Measurements from ENCODE around the gene RIC8A. TPM values are rescaled to one million over a fixed set of nuclear protein-coding genes. Genes with fewer than 3 reads are reported as not detected.

Gene RIC8A
- 152 and 204 TPM in 2 replicates for total RNA-seq

DNA sequence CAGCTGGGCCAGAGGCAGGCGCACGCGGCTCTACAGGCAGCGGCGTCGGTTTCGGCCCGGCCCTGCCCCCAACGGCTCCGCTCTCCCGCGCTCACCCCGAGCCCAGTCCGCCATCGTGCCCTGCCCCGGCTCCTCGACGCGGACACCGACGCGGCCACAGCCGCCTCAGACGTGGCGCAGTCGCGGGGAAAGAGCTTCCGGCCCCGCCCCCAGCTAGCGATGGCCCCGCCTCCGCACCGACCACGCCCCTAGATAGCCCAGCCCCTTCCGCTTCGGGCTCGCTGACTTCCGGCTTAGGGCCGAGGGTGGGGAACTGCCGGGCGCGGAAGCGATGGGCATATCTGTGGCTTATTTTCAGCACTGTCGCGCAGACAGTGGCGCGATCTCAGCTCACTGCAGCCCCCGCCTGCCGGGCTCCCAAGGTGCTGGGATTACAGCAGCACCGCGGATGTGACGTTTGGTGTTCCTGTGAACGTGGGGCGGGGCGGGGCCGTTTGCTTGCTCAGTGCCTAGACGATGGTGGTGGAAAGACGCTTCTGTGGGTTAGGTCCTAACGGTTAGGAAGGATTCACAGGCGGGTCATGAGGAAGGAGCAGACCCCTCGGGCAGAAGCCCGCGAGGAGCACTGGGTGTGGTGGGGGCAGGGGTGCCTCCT, at the start of gene RIC8A, which contains the start of gene BET1L:
Gene RIC8A, plus strand, starts transcription at position 501 of the 655 bp plus-strand sequence. CDS start 1,147 bp downstream, outside the sequence.
Gene BET1L, minus strand, starts transcription at position 192 of the 655 bp plus-strand sequence. Its CDS starts 78 bp downstream, at position 114.

DNA sequence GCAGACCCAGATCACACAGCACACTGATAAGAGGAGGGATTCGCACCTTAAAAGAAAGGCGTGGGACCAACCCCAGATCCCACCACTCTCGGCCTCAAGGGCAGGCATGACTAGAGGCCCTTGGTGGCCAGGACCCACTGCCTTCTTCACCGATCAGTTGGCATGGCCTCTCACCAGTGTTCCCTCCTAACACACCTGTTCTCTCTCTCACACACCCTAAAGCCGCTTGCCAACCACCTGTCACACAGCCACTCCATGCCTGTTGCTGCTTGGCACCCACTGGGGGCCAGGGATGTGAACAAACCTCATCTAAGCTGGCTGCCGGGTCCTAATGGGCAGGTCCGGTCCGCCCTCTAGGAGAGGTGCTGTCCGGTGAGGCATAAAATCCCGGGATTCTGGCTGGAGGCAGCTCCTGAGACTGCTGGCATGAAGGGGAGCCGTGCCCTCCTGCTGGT, 14.8 kb upstream of the RIC8A start, which contains the start of gene SCGB1C1:
Gene SCGB1C1, plus strand, starts transcription at position 405 of the 455 bp plus-strand sequence. Its CDS starts 22 bp downstream, at position 427.

DNA sequence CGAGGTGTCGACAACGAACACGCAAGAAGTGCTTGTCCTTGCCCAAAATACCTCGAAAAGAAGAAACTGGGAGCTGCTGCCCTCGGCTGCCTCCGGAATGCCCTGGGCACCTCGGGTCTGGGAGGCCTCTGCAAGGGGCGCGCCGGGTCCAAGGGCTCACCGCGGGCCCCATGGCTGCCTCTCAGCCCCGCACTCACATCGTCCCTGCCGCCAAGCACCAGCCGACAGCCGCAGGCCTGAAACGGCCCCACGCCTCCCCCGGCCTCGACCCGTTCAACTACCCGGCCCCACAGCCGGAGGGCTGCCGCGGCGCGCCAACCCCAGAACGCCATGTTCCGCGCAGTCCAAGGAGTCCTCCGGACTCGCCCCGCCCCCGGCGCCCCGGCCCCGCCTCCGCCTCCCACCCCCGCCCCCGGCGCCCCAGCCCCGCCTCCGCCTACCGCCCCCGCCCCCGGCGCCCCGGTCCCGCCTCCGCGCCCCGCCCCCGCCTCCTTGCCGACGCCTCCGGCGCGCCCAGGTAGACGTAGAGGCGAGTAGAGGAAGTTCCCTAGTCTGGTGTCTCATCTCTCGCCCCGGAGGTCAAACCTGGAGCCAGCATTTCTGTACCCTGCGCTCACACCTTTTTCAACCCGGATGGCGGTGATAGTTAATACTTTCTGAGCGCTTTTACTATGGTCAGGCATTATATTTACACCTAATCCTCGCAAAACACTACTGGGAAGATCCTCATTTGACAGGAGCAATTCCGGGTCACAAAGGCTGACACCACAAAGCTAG, 28.7 kb downstream of the RIC8A start, which contains the start of gene SIRT3:
Gene SIRT3, minus strand, starts transcription at position 346 of the 777 bp plus-strand sequence. Its CDS starts 14 bp downstream, at position 332.

DNA sequence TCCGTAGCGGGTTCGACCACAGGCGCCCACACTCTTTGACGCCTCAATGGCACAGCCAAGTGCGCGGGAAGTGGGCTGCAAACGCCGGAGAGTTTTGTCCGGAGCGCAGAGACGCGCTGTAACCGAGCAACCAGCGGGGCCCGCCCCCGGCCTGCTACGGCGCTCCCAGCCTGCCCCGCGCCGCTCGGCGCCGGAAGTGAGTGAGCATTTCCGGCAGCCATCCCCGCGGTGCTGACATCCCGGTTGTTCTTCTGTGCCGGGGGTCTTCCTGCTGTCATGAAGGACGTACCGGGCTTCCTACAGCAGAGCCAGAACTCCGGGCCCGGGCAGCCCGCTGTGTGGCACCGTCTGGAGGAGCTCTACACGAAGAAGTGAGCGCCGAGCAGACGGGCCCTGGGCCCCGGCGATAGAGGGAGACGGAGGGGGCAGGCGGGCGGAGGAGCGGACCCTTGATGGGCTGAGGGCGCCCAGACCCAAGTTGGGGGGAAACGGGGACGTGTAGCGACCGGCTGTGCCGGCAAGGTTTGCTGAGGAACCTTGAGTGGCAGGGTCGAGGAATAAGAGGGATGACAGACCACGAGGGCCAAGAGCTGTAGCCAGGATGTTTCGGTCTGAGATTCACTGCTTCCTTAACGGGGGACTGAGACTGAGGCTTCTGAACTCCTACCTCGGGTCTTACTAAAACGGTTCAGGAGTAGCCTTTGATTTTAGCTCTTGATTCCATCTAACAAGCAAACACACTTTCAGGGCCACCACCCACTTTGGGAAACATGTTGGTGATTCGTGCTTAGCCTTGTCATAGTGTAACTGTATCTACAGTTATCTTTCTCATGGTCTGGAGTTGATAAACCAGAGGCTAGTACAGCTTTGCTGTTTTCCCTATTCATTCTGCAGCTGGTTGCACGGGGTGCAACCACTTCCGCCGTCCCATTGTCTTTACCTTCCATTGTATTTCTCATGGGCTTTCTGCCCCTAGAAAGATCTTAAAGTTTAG, 29.6 kb downstream of the RIC8A start, which contains the start of gene PSMD13:
Gene PSMD13, plus strand, starts transcription at position 203 of the 994 bp plus-strand sequence. Its CDS starts 74 bp downstream, at position 277.

Other genes with a start within 250 kb of the RIC8A start
- not detected in 2 replicates for gene SCGB1C1, start 14.6 kb upstream of the RIC8A start, total RNA-seq
- gene BET1L, start 309 bp upstream of the RIC8A start, total RNA-seq: 10.0 and 17.7 TPM in 2 replicates
- gene SIRT3, start 28.6 kb downstream of the RIC8A start, total RNA-seq: 4.9 and 6.6 TPM in 2 replicates
- gene PSMD13, start 29.3 kb downstream of the RIC8A start, total RNA-seq: 223 and 325 TPM in 2 replicates
- gene NLRP6, start 70.7 kb downstream of the RIC8A start, total RNA-seq: not detected in 2 replicates
- gene PGGHG, start 81.4 kb downstream of the RIC8A start, total RNA-seq: 7.7 and 18.4 TPM in 2 replicates
- not detected in 2 replicates for gene IFITM5, start 91.8 kb downstream of the RIC8A start, total RNA-seq
- 29.3 and 48.9 TPM in 2 replicates for gene IFITM2, start 100.1 kb downstream of the RIC8A start, total RNA-seq
- 2.1 and 8.3 TPM in 2 replicates for gene IFITM1, start 106.3 kb downstream of the RIC8A start, total RNA-seq
- 30.3 and 64.5 TPM in 2 replicates for gene IFITM3, start 113.2 kb downstream of the RIC8A start, total RNA-seq
- gene B4GALNT4, start 161.8 kb downstream of the RIC8A start, total RNA-seq: 2.5 and 4.6 TPM in 2 replicates
- 0.09 and 1.3 TPM in 2 replicates for gene PKP3, start 186.5 kb downstream of the RIC8A start, total RNA-seq
- 28.6 and 35.5 TPM in 2 replicates for gene SIGIRR, start 207.3 kb downstream of the RIC8A start, total RNA-seq
- gene ANO9, start 234.3 kb downstream of the RIC8A start, total RNA-seq: 0.09 TPM in 2 replicates
- 33.9 and 34.7 TPM in 2 replicates for gene PTDSS2, start 242.6 kb downstream of the RIC8A start, total RNA-seq

Data from endothelial cell of coronary artery (primary cell).